Ishikawa (cell line): ENCODE measurements around the gene CR1.

Source experiments
- EP300 ChIP-seq: IDR thresholded peaks from 2 replicates; pipeline ENCODE4 v1.6.1; 2012; ENCODE audit warnings: borderline replicate concordance
- RAD21 ChIP-seq: IDR thresholded peaks from 2 replicates; pipeline ENCODE4 v1.6.1; 2012; ENCODE audit warnings: low read depth
- TAF1 ChIP-seq: IDR thresholded peaks from 2 replicates; pipeline ENCODE4 v1.6.1; 2012; ENCODE audit warnings: low read depth, mild to moderate bottlenecking
- YY1 ChIP-seq: IDR thresholded peaks from 2 replicates; pipeline ENCODE4 v1.6.1; 2012; ENCODE audit warnings: low read depth
- ZBTB7A ChIP-seq: IDR thresholded peaks from 2 replicates; pipeline ENCODE4 v1.6.1; 2012; ENCODE audit warnings: low read depth
- TF ChIP-seq, protein P1 (sequence below): IDR thresholded peaks from 2 replicates; pipeline ENCODE4 v1.6.1; 2012; ENCODE audit warnings: low read depth, mild to moderate bottlenecking

DNA sequence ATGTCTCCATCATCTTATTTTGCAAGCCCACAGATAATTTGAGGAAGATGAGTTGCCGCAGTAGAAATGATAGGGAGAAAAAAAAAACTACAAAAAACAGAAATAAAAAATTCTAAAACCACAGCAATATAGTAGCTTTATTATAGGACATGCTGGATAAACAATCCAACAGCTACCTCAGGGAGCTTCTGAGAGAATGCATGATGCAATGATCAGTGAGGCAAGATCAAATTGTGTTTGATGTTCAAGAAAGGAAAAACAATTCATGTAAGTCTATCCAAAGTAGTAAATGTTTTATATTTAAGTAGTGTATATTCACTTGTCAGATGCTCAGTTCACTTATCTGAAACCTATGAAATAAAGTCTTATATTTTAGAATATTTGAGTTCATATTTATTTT lies 155.6 kb downstream of the CR1 start:
- no peak for TF ChIP-seq YY1
- no peak for TF ChIP-seq ZBTB7A
- TF ChIP-seq, protein P1, sequence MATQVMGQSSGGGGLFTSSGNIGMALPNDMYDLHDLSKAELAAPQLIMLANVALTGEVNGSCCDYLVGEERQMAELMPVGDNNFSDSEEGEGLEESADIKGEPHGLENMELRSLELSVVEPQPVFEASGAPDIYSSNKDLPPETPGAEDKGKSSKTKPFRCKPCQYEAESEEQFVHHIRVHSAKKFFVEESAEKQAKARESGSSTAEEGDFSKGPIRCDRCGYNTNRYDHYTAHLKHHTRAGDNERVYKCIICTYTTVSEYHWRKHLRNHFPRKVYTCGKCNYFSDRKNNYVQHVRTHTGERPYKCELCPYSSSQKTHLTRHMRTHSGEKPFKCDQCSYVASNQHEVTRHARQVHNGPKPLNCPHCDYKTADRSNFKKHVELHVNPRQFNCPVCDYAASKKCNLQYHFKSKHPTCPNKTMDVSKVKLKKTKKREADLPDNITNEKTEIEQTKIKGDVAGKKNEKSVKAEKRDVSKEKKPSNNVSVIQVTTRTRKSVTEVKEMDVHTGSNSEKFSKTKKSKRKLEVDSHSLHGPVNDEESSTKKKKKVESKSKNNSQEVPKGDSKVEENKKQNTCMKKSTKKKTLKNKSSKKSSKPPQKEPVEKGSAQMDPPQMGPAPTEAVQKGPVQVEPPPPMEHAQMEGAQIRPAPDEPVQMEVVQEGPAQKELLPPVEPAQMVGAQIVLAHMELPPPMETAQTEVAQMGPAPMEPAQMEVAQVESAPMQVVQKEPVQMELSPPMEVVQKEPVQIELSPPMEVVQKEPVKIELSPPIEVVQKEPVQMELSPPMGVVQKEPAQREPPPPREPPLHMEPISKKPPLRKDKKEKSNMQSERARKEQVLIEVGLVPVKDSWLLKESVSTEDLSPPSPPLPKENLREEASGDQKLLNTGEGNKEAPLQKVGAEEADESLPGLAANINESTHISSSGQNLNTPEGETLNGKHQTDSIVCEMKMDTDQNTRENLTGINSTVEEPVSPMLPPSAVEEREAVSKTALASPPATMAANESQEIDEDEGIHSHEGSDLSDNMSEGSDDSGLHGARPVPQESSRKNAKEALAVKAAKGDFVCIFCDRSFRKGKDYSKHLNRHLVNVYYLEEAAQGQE = no peak
- TF ChIP-seq EP300 = no peak
- TF ChIP-seq TAF1 = no peak
- TF ChIP-seq RAD21 = no peak
